ENCODE data around the gene NLRP6.
"Not testable (repeated sequence)": the region's sequence is repeated elsewhere in the genome, so short reads cannot be mapped to it uniquely, and the experiment has no call there.

The NLRP6 gene

DNA sequence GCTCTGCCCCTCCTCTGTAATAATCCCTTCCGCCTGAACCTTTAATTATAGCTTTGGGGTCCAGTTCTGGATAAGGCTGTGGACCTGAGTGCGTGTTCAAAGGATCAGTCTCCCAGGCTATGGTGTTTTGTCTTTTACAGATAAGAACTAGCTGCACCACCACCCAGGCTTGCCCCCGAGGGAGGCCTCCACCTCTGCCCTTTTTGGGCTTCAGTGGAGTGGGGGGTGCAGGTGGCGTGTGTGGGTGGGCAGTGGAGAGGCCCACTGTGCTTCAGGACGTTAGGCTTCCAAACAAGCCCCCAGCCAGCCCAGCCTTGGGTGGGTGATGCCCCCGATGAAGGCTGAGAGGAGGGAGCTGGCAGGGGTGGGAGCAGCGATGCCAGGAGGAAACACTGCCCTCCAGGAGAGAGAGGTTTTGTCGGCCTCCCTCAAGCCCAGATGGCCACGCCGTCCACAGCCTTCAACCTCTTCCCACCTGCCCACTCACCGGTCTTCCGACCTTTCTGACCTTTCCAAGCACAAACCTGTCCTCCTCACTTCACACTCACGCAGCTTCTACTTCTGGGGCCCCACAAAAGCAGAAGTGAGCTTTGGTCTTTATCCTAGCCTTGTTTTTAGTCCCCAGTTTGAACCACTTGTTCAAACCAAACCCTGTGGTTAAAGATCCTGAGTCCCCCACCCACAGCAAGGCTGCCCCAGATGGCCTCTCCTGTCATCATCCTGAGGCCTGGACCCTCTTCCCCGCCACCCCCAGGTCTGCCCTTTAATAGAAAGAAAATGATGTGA lies 21.1 kb upstream of the NLRP6 start:
- DNase-seq: no peak

DNA sequence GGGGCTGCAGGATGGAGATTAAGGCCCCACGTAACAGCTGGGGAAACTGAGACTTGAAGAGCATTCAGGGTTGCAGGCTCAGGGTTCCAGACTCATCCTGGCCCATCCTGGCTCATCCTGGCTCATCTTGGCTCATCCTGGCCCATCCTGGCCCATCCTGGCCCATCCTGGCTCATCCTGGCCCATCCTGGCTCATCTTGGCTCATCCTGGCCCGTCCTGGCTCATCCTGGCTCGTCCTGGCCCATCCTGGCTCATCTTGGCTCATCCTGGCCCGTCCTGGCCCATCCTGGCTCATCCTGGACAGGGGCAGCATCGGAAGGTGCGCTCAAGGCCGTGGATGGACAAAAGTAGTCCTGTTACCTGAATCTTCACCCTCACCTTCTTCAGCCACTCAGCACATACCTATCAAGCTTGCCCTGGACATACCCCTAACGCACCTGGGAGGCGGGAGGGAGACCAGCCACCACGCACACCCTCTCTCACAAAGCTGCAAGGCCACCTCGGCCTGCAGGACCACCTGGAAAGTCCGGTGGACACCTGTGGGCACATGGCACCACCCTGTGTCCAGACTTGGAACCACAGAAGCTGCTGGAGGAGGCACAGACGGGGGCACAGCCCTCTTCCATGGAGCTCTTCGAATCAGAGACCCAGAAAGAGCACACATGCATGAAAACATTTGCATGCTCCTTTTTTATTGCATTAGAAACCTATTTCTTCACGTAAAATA lies 20.3 kb upstream of the NLRP6 start:
- no peak for DNase-seq

DNA sequence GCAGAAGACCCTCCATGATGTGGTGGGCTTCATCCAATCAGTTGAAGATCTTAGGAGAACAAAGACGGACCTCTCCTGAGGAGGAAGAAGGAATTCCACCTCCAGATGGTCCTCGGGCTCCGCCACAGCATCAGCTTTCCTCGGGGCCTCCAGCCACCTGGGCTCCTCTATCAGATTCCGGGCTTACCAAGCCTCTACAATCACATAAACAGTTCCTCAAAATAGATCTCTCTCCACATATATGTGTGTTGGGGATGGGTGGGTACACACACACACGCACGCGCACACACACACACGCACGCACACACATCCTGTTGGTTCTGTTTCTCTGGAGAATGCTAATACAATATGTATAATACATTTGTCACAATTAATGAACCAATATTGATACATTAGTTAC lies 18.8 kb upstream of the NLRP6 start:
- DNase-seq: no peak

DNA sequence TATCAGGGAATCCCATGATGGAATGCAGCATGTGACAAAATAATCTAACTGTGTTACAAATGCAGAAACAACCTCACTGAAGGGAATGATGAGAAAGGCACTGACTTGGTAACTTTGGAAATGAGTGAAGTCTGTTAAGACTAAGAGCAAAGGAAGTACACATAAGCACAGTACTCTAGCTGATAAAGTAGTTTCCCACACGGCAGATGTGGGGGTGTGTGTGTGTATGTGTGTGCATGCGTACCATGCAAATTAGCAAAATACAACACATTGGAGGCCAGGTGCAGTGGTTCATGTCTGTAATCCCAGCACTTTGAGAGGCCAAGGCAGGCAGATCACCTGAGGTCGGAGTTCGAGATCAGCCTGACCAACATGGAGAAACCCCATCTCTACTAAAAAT lies 16.6 kb upstream of the NLRP6 start:
- no peak for DNase-seq

DNA sequence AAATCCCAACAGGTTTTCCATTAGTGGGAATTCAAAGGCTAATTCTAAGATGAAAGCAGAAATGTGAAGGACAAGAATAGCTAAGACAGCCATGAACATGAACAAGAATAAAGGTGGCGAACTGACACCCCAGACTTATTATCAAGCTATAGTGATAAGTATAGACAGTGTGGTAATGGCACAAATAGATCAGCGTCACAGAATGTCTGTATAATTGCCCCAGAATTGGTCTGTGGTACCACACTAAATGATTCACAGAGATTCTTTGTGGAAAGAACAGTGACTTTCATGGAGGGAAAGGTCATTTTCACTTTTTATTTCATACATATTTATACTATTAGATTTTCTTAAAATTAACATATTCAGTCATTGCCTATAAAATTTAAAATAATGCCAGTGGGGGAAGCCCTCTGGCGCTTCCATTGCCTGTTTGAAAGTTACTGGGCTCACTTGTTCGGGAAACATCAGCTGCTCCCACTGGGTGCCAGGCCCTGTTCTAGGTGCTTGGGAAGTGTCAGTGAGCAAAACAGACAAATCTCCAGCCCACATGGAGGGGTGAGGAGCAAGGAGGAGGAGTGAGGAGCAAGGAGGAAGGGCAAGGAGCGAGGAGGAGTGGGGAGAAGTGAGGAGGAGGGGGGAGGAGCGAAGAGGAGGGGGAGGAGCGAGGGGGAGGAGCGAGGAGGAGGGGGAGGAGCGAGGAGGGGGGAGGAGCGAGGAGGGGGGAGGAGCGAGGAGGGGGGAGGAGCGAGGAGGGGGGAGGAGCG lies 11.3 kb upstream of the NLRP6 start:
- no peak for DNase-seq

DNA sequence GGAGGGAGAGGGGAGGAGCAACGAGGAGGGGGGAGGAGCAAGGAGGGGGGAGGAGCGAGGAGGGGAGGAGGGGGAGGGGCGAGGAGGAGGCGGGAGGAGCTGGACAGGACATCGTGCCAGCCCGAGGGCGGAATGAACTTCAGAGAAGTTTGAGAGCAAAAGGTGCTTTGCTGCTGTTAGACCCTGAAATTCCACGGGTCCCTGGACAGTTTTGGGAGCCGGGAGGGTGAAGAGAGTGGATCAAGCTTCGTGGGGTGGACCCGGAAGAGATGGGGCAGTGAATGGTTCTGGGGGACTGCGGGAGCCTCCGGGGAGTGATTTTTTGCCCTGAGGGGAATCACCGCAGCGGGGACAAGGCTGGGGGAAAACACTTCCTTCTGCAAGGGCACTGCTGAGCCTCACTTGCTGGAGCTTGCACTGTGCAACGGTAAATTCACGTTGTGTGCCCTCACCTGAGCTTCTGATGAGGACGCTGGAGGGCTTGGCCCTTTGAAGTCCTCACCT lies 10.7 kb upstream of the NLRP6 start:
- no peak for DNase-seq

DNA sequence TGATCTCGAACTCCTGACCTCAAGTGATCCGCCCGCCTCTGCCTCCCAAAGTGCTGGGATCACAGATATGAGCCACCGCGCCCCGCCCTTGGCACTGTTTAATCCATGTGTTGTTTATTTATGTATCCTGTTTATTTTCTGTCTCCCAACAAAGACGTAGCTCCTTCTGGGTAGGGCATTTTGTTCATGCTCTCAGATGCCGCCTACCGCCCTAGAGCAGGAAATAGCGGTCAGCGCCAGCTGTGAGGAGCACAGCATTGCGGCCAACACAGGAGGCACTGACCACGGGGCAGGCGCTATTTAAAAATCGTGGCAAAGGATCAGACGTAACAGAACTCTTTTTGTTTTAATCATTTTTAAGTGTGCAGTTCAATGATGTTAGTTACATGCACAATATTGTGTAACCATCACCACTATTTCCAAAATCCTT lies 9.5 kb upstream of the NLRP6 start:
- DNase-seq: not testable (repeated sequence)

DNA sequence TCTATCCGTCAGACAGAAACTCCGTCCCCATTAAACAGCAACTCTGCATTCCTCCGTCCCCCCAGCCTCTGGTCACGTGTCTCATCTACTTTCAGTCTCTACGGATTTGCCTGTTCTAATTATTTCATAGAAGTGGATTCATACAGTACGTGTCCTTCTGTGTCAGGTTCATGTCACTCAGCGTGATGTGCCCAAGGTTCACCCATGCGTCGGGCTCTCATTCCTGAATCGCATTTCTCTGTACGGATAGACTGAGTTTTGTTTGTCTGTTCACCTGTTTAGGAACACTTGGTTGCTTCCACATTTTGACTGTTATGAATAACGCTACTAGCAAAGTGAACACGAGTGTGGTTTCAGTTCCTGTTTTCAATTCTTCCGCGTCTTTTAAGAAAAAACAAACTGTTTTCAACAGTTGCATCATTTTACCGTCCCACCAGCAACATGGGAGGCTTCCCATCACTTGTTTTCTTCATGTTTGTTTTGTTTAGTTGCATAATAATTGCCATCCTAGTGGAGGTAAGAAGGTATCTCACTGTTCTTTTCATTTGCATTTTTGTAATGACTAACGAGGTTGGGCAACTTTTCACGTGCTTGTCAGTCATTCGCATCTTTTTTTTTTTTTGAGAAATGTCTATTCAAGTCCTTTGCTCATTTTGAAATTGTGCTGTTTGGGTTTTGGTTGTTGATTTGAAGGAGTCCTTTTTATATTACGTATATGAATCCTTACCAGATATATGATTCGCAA lies 8.9 kb upstream of the NLRP6 start:
- no peak for DNase-seq

DNA sequence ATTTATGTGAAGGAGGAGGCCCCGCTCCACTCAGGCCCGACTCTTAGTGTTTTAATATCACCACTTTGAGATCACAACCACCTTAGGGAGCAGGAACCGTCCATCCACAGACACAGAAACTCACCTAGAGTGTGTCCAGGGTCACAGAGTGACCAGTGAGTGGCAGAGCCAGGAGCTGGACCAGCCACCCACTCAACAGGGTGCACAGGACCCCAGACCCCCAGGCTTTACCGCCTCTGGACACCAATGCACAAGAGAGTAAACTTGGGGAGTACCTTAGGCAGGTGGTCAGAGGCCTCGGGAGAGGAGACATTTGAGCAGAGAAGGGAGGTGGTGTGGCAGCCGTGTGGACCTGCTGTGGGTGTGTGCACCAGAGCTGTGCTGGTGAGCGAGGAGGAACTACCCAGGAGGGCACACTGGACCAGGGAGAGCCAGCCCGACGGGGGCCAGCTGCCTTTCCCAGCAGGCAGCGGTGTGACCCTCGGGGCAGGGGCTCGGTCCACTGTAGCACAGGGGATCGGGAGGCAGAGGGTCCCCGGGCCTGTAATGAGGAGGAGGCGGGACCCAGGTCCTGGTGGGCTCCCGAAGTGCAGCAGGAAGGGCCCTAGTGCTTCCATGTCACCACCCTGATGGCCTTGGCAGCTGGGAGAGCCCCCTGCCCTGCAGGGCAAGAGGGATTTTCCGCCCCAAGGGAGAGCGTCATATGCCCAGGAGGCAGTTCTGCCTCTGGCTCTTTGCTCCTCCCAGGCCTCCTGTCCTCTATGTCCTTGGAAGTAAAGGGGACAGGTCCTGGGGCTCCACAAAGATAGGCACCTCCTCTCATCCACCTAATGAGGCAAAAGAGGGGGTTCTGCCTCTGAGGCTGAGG lies 7.5 kb upstream of the NLRP6 start:
- no peak for DNase-seq

DNA sequence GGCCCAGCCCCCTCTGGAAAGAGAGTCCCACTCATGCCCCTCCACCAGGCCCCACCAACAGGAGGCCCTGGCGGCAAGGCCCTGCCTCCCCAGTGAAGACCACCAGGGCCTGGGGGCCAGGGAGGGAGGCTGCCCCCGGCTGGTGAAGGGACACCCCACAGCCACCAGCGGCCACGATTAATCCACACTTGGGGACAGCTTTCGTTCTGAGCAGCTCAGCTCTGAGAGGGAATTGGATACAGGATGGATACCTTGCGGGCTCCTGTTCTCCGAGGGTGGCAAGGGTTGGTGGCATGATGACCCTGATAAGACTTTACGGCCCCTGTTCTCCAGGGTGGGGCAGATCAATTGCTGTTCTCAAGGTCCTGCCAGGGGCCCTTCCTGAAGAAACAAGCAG lies 6.9 kb upstream of the NLRP6 start:
- no peak for DNase-seq

DNA sequence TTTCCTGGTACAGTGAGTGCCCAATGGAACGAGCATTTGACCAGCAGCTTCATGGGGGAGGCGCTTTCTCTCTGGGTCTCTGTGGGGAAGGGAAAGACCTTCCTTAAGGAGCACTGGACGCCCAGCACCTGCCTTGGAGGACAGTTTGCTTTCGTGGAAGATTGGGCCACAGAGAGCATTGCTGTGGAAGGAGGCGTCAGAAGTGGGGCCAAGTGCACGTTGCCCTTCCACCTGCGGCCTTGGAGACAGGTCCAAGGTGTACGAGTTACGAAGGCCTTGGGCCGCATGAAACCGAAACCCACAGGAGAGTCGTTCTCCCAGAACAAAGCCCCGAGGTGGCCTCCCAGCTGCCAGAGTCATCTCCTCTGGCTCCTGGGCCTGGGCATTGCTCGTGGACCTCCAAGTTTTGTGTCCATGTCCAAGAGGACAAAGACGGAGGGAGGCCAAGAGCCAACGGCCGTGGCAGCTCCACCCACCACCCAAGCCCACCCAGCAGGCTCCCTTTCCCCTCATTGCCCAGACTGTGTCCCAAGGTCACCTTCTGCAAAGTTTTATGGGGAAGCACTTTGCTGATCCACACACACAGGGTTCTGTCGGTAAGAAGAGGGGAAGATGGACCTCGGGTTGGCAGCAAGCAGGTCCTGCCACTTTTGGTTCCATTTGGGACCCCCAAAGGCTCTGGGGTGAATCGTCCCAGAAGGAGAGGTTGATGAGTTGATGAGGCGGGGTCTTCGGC lies 5.8 kb upstream of the NLRP6 start:
- DNase-seq: no peak

DNA sequence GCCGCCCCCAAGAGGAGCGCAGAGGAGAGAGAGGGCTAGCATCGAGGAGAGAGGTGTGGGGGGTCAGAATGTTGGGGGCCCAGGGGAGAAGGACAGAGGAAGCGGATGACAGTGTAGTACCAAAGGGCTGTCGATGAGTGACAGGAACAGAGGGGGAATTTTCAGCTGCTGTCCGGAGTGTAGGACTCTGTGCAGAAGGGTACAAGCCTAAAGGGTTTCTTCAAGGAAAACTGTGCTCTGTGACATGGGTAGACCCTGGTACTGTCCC lies 5.3 kb upstream of the NLRP6 start:
- DNase-seq: no peak

DNA sequence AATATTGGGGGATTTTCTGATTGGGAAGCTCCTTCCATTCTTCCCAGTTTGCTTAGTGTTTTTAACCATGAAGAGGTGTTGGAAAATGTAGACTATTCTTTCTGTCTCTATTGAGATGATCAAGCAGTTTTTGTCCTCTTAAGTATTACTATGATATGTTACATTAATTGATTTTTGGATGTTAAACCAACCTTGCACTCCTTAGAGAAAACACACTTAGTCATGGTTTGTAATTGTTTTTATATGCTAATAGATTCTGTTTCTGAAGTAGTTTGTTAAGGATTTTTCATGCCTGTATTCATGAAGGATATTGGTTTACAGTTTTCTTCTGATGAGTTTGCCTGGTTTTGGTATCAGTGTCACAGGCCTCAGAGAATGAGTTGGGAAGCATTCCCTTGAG lies 2.0 kb upstream of the NLRP6 start:
- DNase-seq: no peak

DNA sequence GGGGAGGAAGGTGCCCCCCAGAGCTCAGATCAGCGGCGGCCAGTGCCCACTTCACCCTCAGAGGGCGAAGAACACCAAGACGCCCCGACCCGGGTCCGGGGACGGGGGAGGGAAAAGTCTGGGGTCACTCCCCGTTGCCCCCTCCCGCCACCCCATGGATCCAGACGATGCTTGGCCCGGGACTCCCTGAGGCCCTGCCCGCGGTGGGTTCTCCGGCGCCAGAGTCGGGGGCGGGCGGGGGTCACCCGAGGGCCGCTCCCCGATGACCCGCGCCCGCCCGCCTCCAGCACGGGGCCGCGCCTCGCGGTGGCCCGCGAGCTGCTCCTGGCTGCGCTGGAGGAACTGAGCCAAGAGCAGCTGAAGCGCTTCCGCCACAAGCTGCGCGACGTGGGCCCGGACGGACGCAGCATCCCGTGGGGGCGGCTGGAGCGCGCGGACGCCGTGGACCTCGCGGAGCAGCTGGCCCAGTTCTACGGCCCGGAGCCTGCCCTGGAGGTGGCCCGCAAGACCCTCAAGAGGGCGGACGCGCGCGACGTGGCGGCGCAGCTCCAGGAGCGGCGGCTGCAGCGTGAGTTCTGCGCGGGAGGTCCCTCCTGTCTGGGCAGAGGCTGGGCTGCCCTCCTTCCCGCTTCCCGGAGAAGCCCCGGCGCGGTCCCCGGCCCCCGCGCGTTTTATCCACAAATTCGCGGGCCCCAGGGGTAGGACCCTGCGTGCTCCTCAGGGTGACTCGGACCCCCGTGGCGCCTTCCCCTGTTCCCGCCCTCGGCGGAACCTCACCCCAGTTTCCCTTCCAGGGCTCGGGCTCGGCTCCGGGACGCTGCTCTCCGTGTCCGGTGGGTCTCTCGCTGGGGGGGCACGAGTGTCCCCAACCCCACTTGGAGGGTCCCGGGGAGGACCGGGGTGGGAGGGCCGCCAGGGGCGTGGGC lies 1.1 kb downstream of the NLRP6 start:
- DNase-seq: no peak

DNA sequence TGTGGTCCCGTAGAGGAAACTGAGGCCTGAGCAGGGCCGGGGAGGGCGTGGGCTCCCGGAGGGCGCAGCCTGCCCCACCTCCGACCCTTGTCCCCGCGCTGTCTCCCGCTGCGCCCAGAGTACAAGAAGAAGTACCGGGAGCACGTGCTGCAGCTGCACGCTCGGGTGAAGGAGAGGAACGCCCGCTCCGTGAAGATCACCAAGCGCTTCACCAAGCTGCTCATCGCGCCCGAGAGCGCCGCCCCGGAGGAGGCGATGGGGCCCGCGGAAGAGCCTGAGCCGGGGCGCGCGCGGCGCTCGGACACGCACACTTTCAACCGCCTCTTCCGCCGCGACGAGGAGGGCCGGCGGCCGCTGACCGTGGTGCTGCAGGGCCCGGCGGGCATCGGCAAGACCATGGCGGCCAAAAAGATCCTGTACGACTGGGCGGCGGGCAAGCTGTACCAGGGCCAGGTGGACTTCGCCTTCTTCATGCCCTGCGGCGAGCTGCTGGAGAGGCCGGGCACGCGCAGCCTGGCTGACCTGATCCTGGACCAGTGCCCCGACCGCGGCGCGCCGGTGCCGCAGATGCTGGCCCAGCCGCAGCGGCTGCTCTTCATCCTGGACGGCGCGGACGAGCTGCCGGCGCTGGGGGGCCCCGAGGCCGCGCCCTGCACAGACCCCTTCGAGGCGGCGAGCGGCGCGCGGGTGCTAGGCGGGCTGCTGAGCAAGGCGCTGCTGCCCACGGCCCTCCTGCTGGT lies 1.9 kb downstream of the NLRP6 start:
- no peak for DNase-seq

DNA sequence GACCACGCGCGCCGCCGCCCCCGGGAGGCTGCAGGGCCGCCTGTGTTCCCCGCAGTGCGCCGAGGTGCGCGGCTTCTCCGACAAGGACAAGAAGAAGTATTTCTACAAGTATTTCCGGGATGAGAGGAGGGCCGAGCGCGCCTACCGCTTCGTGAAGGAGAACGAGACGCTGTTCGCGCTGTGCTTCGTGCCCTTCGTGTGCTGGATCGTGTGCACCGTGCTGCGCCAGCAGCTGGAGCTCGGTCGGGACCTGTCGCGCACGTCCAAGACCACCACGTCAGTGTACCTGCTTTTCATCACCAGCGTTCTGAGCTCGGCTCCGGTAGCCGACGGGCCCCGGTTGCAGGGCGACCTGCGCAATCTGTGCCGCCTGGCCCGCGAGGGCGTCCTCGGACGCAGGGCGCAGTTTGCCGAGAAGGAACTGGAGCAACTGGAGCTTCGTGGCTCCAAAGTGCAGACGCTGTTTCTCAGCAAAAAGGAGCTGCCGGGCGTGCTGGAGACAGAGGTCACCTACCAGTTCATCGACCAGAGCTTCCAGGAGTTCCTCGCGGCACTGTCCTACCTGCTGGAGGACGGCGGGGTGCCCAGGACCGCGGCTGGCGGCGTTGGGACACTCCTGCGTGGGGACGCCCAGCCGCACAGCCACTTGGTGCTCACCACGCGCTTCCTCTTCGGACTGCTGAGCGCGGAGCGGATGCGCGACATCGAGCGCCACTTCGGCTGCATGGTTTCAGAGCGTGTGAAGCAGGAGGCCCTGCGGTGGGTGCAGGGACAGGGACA lies 2.7 kb downstream of the NLRP6 start:
- no peak for DNase-seq

DNA sequence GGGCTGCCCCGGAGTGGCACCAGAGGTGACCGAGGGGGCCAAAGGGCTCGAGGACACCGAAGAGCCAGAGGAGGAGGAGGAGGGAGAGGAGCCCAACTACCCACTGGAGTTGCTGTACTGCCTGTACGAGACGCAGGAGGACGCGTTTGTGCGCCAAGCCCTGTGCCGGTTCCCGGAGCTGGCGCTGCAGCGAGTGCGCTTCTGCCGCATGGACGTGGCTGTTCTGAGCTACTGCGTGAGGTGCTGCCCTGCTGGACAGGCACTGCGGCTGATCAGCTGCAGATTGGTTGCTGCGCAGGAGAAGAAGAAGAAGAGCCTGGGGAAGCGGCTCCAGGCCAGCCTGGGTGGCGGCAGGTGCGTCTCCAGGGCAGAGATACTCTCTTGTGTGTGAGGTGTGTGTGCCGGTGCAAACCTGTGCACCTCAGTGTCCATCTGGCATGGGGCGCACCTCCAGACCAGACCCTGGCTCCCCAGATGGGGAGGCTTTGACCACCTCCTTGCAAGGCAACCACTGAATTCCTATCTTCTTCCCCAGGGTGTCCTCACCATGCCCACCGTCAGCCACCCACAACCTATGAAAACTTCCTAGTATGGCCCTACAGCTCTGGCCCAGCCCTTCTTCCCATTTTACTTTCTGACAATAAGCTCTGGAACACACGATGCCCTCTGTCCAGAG lies 3.4 kb downstream of the NLRP6 start:
- no peak for DNase-seq

DNA sequence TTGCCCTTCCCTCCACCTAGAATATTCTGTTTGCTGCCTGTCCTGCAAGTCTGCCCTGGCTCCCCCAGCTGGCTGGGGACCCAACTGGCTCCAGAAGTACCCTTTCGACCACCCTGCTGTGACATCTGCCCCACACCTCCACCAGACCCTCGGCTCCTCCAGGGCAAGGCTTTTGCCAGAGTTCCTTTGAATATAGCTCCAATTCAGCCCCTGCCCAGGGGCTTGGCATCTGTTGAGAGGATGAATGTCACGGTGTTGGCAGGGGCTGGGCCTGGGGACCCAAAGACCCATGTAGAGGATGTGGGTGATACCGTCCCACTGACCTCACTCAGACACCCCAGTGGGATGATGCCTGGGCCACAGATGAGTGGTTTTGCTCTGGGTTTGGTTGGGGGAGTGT lies 4.0 kb downstream of the NLRP6 start:
- DNase-seq: no peak

Data from NCI-H1694 treated with DMSO at 0.1 percent for 48 hours (cell line).